Glomerular endothelial cell (primary cell): ENCODE results near the gene ARL14EPL. TPM values are rescaled to one million over a fixed set of nuclear protein-coding genes. Genes with fewer than 3 reads are reported as not detected.

Experiments
- total RNA-seq: library from RNA; depleted of rRNA; stranded (reverse); fragments of >200 nt; gene quantifications from 2 replicates; pipeline ENCODE4 v1.2.3, GENCODE V29; 2015

ARL14EPL gene
- total RNA-seq, 1 donor from 2014 or later: not detected

Other genes with a start within 250 kb of the ARL14EPL start
- gene CDO1, start 215.8 kb upstream of the ARL14EPL start, total RNA-seq: 0.48 and 0.82 TPM in 2 replicates
- 54.4 and 55.9 TPM in 2 replicates for gene ATG12, start 190.9 kb upstream of the ARL14EPL start, total RNA-seq
- 59.7 and 87.1 TPM in 2 replicates for gene AP3S1, start 190.5 kb upstream of the ARL14EPL start, total RNA-seq
- 0.15 and 0.41 TPM in 2 replicates for gene LVRN, start 70.0 kb upstream of the ARL14EPL start, total RNA-seq
- 31.0 and 39.8 TPM in 2 replicates for gene COMMD10, start 52.6 kb downstream of the ARL14EPL start, total RNA-seq